ENCODE data around the gene PRKG2.

GRCh38 chr4:81058621-81059020 is 156.4 kb downstream of the PRKG2 start:
- TF ChIP-seq CTCF (IDR thresholded peaks at IDR 0.05): no peak
- no peak for TF ChIP-seq POLR2A (IDR thresholded peaks at IDR 0.05)
